ENCODE data around the gene KLK12. TPM values are rescaled to one million over a fixed set of nuclear protein-coding genes. Genes with fewer than 3 reads are reported as not detected.

KLK12 gene
- not detected in 2 replicates for total RNA-seq (2021)
- long read RNA-seq, result 0 reads

GRCh38 chr19:51034704-51035103, at the start of gene KLK12:
KLK12 (minus strand) TSS chr19:51035002; CDS start chr19:51034621, 381 bp downstream.
- Histone ChIP-seq H3K27ac (ENCODE audit: insufficient read length, low read depth, low read length) (no peak within 1 kb of the TSS), H2AK5ac (ENCODE audit: insufficient read length, low read length) (no peak within 1 kb of the TSS), H4K8ac (replicated peaks; ENCODE audit: insufficient read length, low read depth, low read length) (no peak within 1 kb of the TSS), H3K4ac (ENCODE audit: low read depth, low read length) (no peak within 1 kb of the TSS), H4K20me1 (ENCODE audit: control insufficient read depth, insufficient read depth, insufficient read length) (no peaks in the 10 kb centered on the region), H3K4me2 (ENCODE audit: insufficient read depth, insufficient read length, low read length) (no peak within 1 kb of the TSS), H3T11ph (ENCODE audit: low read length) (no peak within 1 kb of the TSS), H3K14ac (ENCODE audit: insufficient read depth, low read length) (no peak within 1 kb of the TSS), H4K91ac (ENCODE audit: insufficient read length, low read depth, low read length) (no peak within 1 kb of the TSS), H3K27me3 (ENCODE audit: insufficient read depth, low read length) (no peaks in the 10 kb centered on the region), H2BK20ac (ENCODE audit: low read depth, low read length, poor library complexity, severe bottlenecking) (no peak within 1 kb of the TSS), H4K5ac (ENCODE audit: insufficient read length, low read depth, low read length) (no peak within 1 kb of the TSS), H2BK120ac (ENCODE audit: low read depth, low read length, poor library complexity, severe bottlenecking) (no peak within 1 kb of the TSS), H2BK15ac (ENCODE audit: low read depth, low read length) (no peak within 1 kb of the TSS), H3K79me2 (ENCODE audit: insufficient read depth, low read length) (no peaks in the 10 kb centered on the region), H3K23me2 (ENCODE audit: insufficient read length, low read depth, low read length, poor library complexity, severe bottlenecking) (no peaks in the 10 kb centered on the region), H2BK12ac (ENCODE audit: insufficient read length, low read depth, low read length) (no peak within 1 kb of the TSS), H3K9me3 (ENCODE audit: control insufficient read depth, low read depth, low read length) (no peaks in the 10 kb centered on the region), H3K79me1 (ENCODE audit: insufficient read depth, low read depth, low read length, poor library complexity, severe bottlenecking) (no peaks in the 10 kb centered on the region), H2AFZ (ENCODE audit: low read length) (no peak within 1 kb of the TSS), H3K4me1 (ENCODE audit: insufficient read depth, low read length) (no peaks in the 10 kb centered on the region; the same call in 1 of the 2 replicates), H3K23ac (ENCODE audit: insufficient read length, low read depth, low read length) (no peak within 1 kb of the TSS), H3K56ac (ENCODE audit: insufficient read length, low read depth, low read length) (no peak within 1 kb of the TSS), H3K18ac (ENCODE audit: insufficient read length, low read depth, low read length) (no peak within 1 kb of the TSS), H2BK5ac (ENCODE audit: insufficient read length, low read length) (no peak within 1 kb of the TSS), H3K9ac (ENCODE audit: extremely low read depth, insufficient read length, low read length) (no peak within 1 kb of the TSS)
- H3K4me1 Mint-ChIP-seq, result peaks cover 17 to 23% of the 10 kb centered on the region in 2 experiments
- TF ChIP-seq CTCF (conservative IDR thresholded peaks at IDR 0.05), result no peak
- H3K9me3 Mint-ChIP-seq, result no peaks in the 10 kb centered on the region
- no CpG with 5 or more reads among the region's 11 CpGs for WGBS (ENCODE audit: extremely low coverage, insufficient read length, low lambda C conversion rate)
- H3K27me3 Mint-ChIP-seq (ENCODE audit: low read depth), result peaks cover 18% of the 10 kb centered on the region
- H3K27ac Mint-ChIP-seq, result peak within 1 kb of the TSS in 2 of 3 experiments; percentile 36 to 50; a peak in 2 of 7 replicates
- H3K36me3 Mint-ChIP-seq (ENCODE audit: insufficient read depth in 1 of 3, low read depth in 3 of 3), result no peaks in the 10 kb centered on the region
- no peak within 1 kb of the TSS for H3K4me3 Mint-ChIP-seq
- DNase-seq, result no peak
